Measurements from ENCODE around the gene TRAF7.

- TF ChIP-seq, protein P1, sequence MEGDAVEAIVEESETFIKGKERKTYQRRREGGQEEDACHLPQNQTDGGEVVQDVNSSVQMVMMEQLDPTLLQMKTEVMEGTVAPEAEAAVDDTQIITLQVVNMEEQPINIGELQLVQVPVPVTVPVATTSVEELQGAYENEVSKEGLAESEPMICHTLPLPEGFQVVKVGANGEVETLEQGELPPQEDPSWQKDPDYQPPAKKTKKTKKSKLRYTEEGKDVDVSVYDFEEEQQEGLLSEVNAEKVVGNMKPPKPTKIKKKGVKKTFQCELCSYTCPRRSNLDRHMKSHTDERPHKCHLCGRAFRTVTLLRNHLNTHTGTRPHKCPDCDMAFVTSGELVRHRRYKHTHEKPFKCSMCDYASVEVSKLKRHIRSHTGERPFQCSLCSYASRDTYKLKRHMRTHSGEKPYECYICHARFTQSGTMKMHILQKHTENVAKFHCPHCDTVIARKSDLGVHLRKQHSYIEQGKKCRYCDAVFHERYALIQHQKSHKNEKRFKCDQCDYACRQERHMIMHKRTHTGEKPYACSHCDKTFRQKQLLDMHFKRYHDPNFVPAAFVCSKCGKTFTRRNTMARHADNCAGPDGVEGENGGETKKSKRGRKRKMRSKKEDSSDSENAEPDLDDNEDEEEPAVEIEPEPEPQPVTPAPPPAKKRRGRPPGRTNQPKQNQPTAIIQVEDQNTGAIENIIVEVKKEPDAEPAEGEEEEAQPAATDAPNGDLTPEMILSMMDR (conservative IDR thresholded peaks at IDR 0.05; ENCODE audit: low read length): no peak
- no peak for TF ChIP-seq EZH2phosphoT487 (IDR thresholded peaks at IDR 0.05; ENCODE audit: borderline replicate concordance)
These were observed 60.7 kb downstream of the TRAF7 start for GRCh38 chr16:2216330-2216729.
